Measurements from ENCODE around the gene FHOD3. TPM values are rescaled to one million over a fixed set of nuclear protein-coding genes. Genes with fewer than 3 reads are reported as not detected.

FHOD3 gene
- total RNA-seq, 1 donor from 2014 or later, result 346 TPM

DNA sequence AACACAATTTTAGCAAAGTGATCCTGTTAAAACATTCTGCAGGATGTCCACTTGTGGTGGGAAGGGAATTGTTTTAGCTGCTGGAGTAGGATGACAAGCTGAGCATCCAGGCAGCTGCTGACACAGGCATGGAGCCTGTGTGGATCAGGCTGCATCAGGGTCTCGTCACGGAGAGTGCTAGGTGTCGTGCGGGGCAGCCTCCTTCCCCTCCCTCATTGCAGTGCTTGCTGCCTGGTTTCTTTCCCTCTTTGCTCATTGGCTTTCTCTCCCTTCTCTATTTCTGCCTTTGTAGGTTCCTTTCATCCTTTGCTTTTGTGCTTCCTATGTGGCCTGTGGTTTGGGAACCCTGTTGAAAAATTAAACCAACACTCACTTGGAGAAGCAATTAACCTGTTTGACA, 358.4 kb downstream of the FHOD3 start:
- Histone ChIP-seq H3K27me3 (ENCODE audit: low read depth) (no peaks in the 10 kb centered on the region), H3K27ac (replicated peaks) (no peak overlapping the region), H3K4me3 (no peak overlapping the region), H3K9me3 (replicated peaks) (no peaks in the 10 kb centered on the region), H3K4me1 (peaks cover 28% of the 10 kb centered on the region), H3K36me3 (peaks cover 10% of the 10 kb centered on the region)
- DNase-seq, result no peak
- intact Hi-C loops (cut with micrococcal nuclease), result no loop called here
- TF ChIP-seq, protein P1, sequence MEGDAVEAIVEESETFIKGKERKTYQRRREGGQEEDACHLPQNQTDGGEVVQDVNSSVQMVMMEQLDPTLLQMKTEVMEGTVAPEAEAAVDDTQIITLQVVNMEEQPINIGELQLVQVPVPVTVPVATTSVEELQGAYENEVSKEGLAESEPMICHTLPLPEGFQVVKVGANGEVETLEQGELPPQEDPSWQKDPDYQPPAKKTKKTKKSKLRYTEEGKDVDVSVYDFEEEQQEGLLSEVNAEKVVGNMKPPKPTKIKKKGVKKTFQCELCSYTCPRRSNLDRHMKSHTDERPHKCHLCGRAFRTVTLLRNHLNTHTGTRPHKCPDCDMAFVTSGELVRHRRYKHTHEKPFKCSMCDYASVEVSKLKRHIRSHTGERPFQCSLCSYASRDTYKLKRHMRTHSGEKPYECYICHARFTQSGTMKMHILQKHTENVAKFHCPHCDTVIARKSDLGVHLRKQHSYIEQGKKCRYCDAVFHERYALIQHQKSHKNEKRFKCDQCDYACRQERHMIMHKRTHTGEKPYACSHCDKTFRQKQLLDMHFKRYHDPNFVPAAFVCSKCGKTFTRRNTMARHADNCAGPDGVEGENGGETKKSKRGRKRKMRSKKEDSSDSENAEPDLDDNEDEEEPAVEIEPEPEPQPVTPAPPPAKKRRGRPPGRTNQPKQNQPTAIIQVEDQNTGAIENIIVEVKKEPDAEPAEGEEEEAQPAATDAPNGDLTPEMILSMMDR (IDR thresholded peaks at IDR 0.05; ENCODE audit: borderline replicate concordance), result no peak

DNA sequence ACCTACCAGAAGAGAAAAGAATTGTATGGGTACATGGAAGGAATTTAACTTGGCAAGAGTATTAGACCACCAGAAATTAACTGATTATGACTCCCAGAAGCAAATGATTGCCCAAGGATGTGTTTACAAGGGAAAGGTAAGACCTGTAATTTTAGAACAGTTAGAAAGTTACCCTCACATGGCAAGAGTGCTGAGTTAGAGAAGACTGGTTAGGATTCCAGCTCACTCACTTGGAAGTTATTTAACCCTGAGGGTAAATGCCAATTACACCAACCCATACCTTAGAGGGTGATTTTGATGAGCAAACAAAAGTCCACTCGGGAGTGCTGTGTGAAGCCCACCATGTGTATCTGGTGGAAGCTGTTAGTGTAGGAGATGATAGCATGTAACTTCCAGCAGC, 361.1 kb downstream of the FHOD3 start:
- H3K9me3 ChIP-seq (replicated peaks), result no peaks in the 10 kb centered on the region
- H3K27ac ChIP-seq (replicated peaks), result no peak overlapping the region
- peaks cover 6% of the 10 kb centered on the region for H3K36me3 ChIP-seq
- DNase-seq, result no peak
- H3K4me1 ChIP-seq, result peaks cover 44% of the 10 kb centered on the region
- H3K27me3 ChIP-seq (ENCODE audit: low read depth), result no peaks in the 10 kb centered on the region
- TF ChIP-seq, protein P1 (IDR thresholded peaks at IDR 0.05; ENCODE audit: borderline replicate concordance), result no peak
- intact Hi-C loops (cut with micrococcal nuclease), result no loop called here
- H3K4me3 ChIP-seq, result no peak overlapping the region

DNA sequence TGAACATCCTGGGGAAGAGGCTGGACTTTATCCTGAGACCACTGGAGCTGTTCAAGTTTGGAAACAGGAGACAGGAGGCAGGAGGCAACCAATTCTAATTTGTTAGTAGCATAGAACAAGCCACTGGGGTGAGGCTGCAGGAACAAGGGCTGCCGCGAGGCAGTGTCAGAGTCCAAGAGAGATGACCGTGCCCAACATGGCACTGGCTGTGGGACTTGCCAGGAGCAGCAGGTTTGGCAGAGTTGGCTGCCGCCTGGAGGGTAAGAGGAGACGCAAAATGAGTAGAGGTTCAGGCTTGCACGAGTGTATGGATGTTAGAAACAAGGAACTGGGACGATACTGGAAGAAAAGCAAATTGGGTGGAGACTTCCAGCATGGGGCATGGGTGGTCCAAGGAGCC, 362.8 kb downstream of the FHOD3 start:
- Histone ChIP-seq H3K9me3 (replicated peaks) (no peaks in the 10 kb centered on the region), H3K4me3 (no peak overlapping the region), H3K4me1 (peaks cover 32% of the 10 kb centered on the region), H3K27me3 (ENCODE audit: low read depth) (no peaks in the 10 kb centered on the region), H3K27ac (replicated peaks) (no peak overlapping the region), H3K36me3 (peaks cover 6% of the 10 kb centered on the region)
- TF ChIP-seq, protein P1 (IDR thresholded peaks at IDR 0.05; ENCODE audit: borderline replicate concordance), result no peak
- intact Hi-C loops (cut with micrococcal nuclease), result no loop called here
- DNase-seq, result peak; percentile 36

DNA sequence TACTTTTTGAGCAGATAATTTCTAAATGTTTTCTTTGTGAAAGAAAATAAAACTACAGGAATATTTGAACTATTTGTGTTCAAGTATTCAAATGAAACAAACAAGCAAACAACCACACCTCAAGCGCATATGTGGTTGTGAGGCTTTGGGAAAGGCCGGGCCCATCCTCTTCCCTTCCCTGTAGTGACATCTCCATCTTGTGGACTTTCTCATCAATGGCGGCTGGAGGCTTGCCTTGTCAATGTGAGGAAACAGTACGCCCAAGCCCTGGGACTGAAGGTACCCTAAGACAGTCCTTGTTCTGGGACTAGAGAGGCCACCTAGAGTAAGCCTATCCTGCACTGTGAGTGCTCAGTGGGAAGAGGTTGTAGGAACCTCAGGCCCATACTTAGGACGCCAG, 364.5 kb downstream of the FHOD3 start:
- H3K36me3 ChIP-seq, result peaks cover 6% of the 10 kb centered on the region
- no peak overlapping the region for H3K4me3 ChIP-seq
- no peaks in the 10 kb centered on the region for H3K9me3 ChIP-seq (replicated peaks)
- no peaks in the 10 kb centered on the region for H3K27me3 ChIP-seq (ENCODE audit: low read depth)
- no peak for DNase-seq
- intact Hi-C loops (cut with micrococcal nuclease), result no loop called here
- peaks cover 21% of the 10 kb centered on the region for H3K4me1 ChIP-seq
- no peak overlapping the region for H3K27ac ChIP-seq (replicated peaks)
- TF ChIP-seq, protein P1 (IDR thresholded peaks at IDR 0.05; ENCODE audit: borderline replicate concordance), result no peak

DNA sequence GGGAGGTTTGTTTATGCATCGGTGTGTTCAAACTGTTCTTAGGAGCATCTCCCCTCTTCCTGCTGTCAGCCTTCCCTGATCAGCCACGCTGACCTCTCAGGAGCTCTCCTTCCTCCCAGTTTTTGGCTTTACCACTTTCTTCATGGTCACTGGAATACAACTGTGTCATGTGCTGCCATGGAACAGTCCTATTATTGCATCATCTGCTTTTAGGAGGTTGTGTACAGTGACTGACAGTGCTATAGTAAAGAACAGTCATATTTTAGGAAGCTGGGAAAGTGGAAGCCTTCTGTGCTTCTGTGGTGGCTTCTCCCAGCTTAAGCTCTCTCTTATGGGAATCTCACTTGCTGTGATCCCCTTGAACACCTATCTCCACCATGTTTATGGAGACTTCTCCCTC, 365.8 kb downstream of the FHOD3 start:
- peak overlapping the region; percentile 10 for H3K27ac ChIP-seq (replicated peaks)
- no peaks in the 10 kb centered on the region for H3K27me3 ChIP-seq (ENCODE audit: low read depth)
- H3K36me3 ChIP-seq, result peaks cover 6% of the 10 kb centered on the region
- TF ChIP-seq, protein P1 (IDR thresholded peaks at IDR 0.05; ENCODE audit: borderline replicate concordance), result no peak
- H3K4me3 ChIP-seq, result no peak overlapping the region
- intact Hi-C loops (cut with micrococcal nuclease), result no loop called here
- peaks cover 25% of the 10 kb centered on the region for H3K4me1 ChIP-seq
- no peak for DNase-seq
- no peaks in the 10 kb centered on the region for H3K9me3 ChIP-seq (replicated peaks)

DNA sequence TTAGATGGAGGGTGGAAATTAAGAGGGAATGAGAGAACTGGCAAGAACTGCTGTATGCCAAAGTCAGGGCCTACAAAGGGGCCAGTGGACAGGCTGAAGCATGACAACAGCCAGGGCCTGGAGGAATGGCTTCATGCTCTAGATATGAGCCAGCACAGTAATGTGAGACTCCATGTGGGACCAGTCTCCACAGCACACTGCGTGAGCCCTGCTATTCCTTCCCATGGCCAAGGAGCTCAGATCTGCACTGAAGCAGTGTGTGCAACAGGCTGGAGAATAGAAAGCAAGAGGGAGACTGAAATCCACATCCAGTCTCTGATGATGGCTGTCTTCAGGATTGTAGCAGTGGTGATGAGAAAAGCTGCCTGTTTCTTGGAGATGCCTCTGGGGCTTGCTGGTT, 368.4 kb downstream of the FHOD3 start:
- Histone ChIP-seq H3K27me3 (ENCODE audit: low read depth) (no peaks in the 10 kb centered on the region), H3K4me1 (peaks cover 25% of the 10 kb centered on the region), H3K36me3 (no peaks in the 10 kb centered on the region), H3K27ac (replicated peaks) (no peak overlapping the region), H3K9me3 (replicated peaks) (no peaks in the 10 kb centered on the region), H3K4me3 (no peak overlapping the region)
- TF ChIP-seq, protein P1 (IDR thresholded peaks at IDR 0.05; ENCODE audit: borderline replicate concordance), result no peak
- intact Hi-C loops (cut with micrococcal nuclease), result no loop called here
- DNase-seq, result no peak

Data from left ventricle myocardium inferior (tissue), 1 donor.